HEK293 (cell line): ENCODE data around the gene CCND3.

Experiments used
- EGR2 ChIP-seq: fragments of 450-650 bp; formaldehyde crosslinking; IDR thresholded peaks from 2 replicates; pipeline ENCODE4 v1.5.1; 2016; ENCODE audit warnings: low read depth, missing biosample characterization, missing genetic modification characterization
- GLIS2 ChIP-seq: fragments of 450-650 bp; formaldehyde crosslinking; IDR thresholded peaks from 2 replicates; pipeline ENCODE4 v1.5.1; 2016; ENCODE audit warnings: missing biosample characterization, missing genetic modification characterization
- HIC1 ChIP-seq: fragments of 450-650 bp; formaldehyde crosslinking; IDR thresholded peaks from 2 replicates; pipeline ENCODE4 v1.5.1; 2016; ENCODE audit warnings: missing biosample characterization, missing genetic modification characterization
- HOXC10 ChIP-seq: sonication (generic); formaldehyde crosslinking; IDR thresholded peaks from 2 replicates; pipeline ENCODE4 v1.8.1; 2023; ENCODE audit warnings: mild to moderate bottlenecking, missing genetic modification reagents
- KLF9 ChIP-seq: fragments of 450-650 bp; formaldehyde crosslinking; IDR thresholded peaks from 2 replicates; pipeline ENCODE4 v1.5.1; 2016; ENCODE audit warnings: missing biosample characterization, missing genetic modification characterization, low read depth
- MEIS1 ChIP-seq: sonication (generic); formaldehyde crosslinking; IDR thresholded peaks from 2 replicates; pipeline ENCODE4 v1.8.1; 2022; ENCODE audit warnings: missing genetic modification reagents, mild to moderate bottlenecking, borderline replicate concordance
- PRDM4 ChIP-seq: fragments of 450-650 bp; formaldehyde crosslinking; IDR thresholded peaks from 2 replicates; pipeline ENCODE4 v1.5.1; 2017; ENCODE audit warnings: missing biosample characterization, missing genetic modification characterization
- REPIN1 ChIP-seq: fragments of 450-650 bp; formaldehyde crosslinking; IDR thresholded peaks from 2 replicates; pipeline ENCODE4 v1.5.1; 2017; ENCODE audit warnings: missing biosample characterization, missing genetic modification characterization, low read depth
- SP2 ChIP-seq: fragments of 450-650 bp; formaldehyde crosslinking; IDR thresholded peaks from 2 replicates; pipeline ENCODE4 v1.5.1; 2016; ENCODE audit warnings: missing biosample characterization, missing genetic modification characterization
- TRIM28 ChIP-seq: IDR thresholded peaks from 2 replicates; pipeline ENCODE4 v1.6.1; 2011; ENCODE audit warnings: low read length, control low read depth, borderline replicate concordance
- YY2 ChIP-seq: fragments of 450-650 bp; formaldehyde crosslinking; IDR thresholded peaks from 2 replicates; pipeline ENCODE4 v1.5.1; 2016; ENCODE audit warnings: missing biosample characterization, missing genetic modification characterization
- ZBTB26 ChIP-seq: fragments of 450-650 bp; formaldehyde crosslinking; optimal IDR thresholded peaks from 2 replicates; pipeline ENCODE3; 2016; ENCODE audit warnings: missing biosample characterization, mild to moderate bottlenecking, missing genetic modification characterization
- ZEB2 ChIP-seq: fragments of 450-650 bp; formaldehyde crosslinking; IDR thresholded peaks from 2 replicates; pipeline ENCODE4 v1.5.1; 2016; ENCODE audit warnings: missing biosample characterization, missing genetic modification characterization
- ZNF121 ChIP-seq: fragments of 450-650 bp; formaldehyde crosslinking; IDR thresholded peaks from 2 replicates; pipeline ENCODE4 v1.5.1; 2016; ENCODE audit warnings: missing biosample characterization, missing genetic modification characterization
- ZNF18 ChIP-seq: fragments of 450-650 bp; formaldehyde crosslinking; IDR thresholded peaks from 2 replicates; pipeline ENCODE4 v1.5.1; 2016; ENCODE audit warnings: missing biosample characterization, missing genetic modification characterization
- ZNF2 ChIP-seq: fragments of 450-650 bp; formaldehyde crosslinking; IDR thresholded peaks from 2 replicates; pipeline ENCODE4 v1.5.1; 2016; ENCODE audit warnings: missing biosample characterization, missing genetic modification characterization
- ZNF311 ChIP-seq: fragments of 450-650 bp; formaldehyde crosslinking; IDR thresholded peaks from 2 replicates; pipeline ENCODE4 v1.5.1; 2017; ENCODE audit warnings: missing biosample characterization, missing genetic modification characterization, borderline replicate concordance
- ZNF449 ChIP-seq: fragments of 450-650 bp; formaldehyde crosslinking; IDR thresholded peaks from 2 replicates; pipeline ENCODE4 v1.5.1; 2017; ENCODE audit warnings: missing biosample characterization, mild to moderate bottlenecking, missing genetic modification characterization, moderate library complexity
- ZNF560 ChIP-seq: fragments of 450-650 bp; formaldehyde crosslinking; IDR thresholded peaks from 2 replicates; pipeline ENCODE4 v1.5.1; 2017; ENCODE audit warnings: missing biosample characterization, missing genetic modification characterization, borderline replicate concordance
- ZNF596 ChIP-seq: fragments of 450-650 bp; IDR thresholded peaks from 2 replicates; pipeline ENCODE4 v1.5.0; 2018; ENCODE audit warnings: missing biosample characterization, mild to moderate bottlenecking, missing genetic modification characterization, moderate library complexity
- ZNF624 ChIP-seq: fragments of 450-650 bp; formaldehyde crosslinking; IDR thresholded peaks from 2 replicates; pipeline ENCODE4 v1.5.1; 2017; ENCODE audit warnings: missing biosample characterization, missing genetic modification characterization
- ZNF639 ChIP-seq: fragments of 450-650 bp; formaldehyde crosslinking; IDR thresholded peaks from 2 replicates; pipeline ENCODE4 v1.5.1; 2016; ENCODE audit warnings: missing biosample characterization, missing genetic modification characterization
- ZNF701 ChIP-seq: fragments of 450-650 bp; formaldehyde crosslinking; IDR thresholded peaks from 2 replicates; pipeline ENCODE4 v1.5.1; 2016; ENCODE audit warnings: missing biosample characterization, missing genetic modification characterization
- ZNF704 ChIP-seq: fragments of 450-650 bp; formaldehyde crosslinking; IDR thresholded peaks from 2 replicates; pipeline ENCODE4 v1.5.1; 2016; ENCODE audit warnings: missing biosample characterization, missing genetic modification characterization
- ZNF707 ChIP-seq: fragments of 450-650 bp; formaldehyde crosslinking; IDR thresholded peaks from 2 replicates; pipeline ENCODE4 v1.5.1; 2016; ENCODE audit warnings: missing biosample characterization, missing genetic modification characterization
- ZNF747 ChIP-seq: fragments of 450-650 bp; formaldehyde crosslinking; IDR thresholded peaks from 2 replicates; pipeline ENCODE4 v1.5.1; 2016; ENCODE audit warnings: missing biosample characterization, missing genetic modification characterization
- ZNF785 ChIP-seq: fragments of 450-650 bp; formaldehyde crosslinking; IDR thresholded peaks from 2 replicates; pipeline ENCODE4 v1.5.1; 2016; ENCODE audit warnings: missing biosample characterization, missing genetic modification characterization
- ZNF843 ChIP-seq: fragments of 450-650 bp; formaldehyde crosslinking; IDR thresholded peaks from 2 replicates; pipeline ENCODE4 v1.5.1; 2016; ENCODE audit warnings: missing biosample characterization, missing genetic modification characterization
- ZSCAN23 ChIP-seq: fragments of 450-650 bp; formaldehyde crosslinking; IDR thresholded peaks from 2 replicates; pipeline ENCODE4 v1.5.1; 2016; ENCODE audit warnings: missing biosample characterization, missing genetic modification characterization

CCND3 gene

GRCh38 chr6:41920921-41921711, 20.5 kb downstream of the CCND3 start, which contains the start of the genes BYSL and MED20 (continued):
- no peak for TF ChIP-seq HIC1
- TF ChIP-seq SP2 (tag by site-specific recombination), result peak; percentile 95
- peak; percentile 64 for TF ChIP-seq GLIS2
- TF ChIP-seq KLF9 (tag by site-specific recombination), result peak; percentile 99
- TF ChIP-seq PRDM4 (tag by site-specific recombination), result peak; percentile 97
- no peak for TF ChIP-seq ZNF843 (tag by site-specific recombination)
- no peak for TF ChIP-seq YY2
- TF ChIP-seq ZNF449 (tag by site-specific recombination), result no peak
- no peak for TF ChIP-seq TRIM28
- TF ChIP-seq ZNF704 (tag by site-specific recombination), result no peak
- TF ChIP-seq ZNF311 (tag by site-specific recombination), result no peak
- TF ChIP-seq ZNF560 (tag by site-specific recombination), result no peak
- no peak for TF ChIP-seq ZNF596 (tag by site-specific recombination)
- TF ChIP-seq ZNF701 (tag by site-specific recombination), result no peak
- TF ChIP-seq HOXC10 (CRISPR knock-in tag), result no peak
- 0 out of 2 replicates have a peak, but pooled peaks have one; percentile 55 for TF ChIP-seq ZNF2 (tag by site-specific recombination)
- TF ChIP-seq ZBTB26 (tag by site-specific recombination), result no peak
- peak; percentile 79 for TF ChIP-seq EGR2 (tag by site-specific recombination)
- TF ChIP-seq ZNF639 (tag by site-specific recombination), result peak; percentile 80; the same call in 1 of the 2 replicates
- TF ChIP-seq ZNF785, result no peak
- no peak for TF ChIP-seq ZSCAN23 (tag by site-specific recombination)
- no peak for TF ChIP-seq ZNF624 (tag by site-specific recombination)
- no peak for TF ChIP-seq ZNF707 (tag by site-specific recombination)
- TF ChIP-seq ZNF121 (tag by site-specific recombination), result no peak
- TF ChIP-seq REPIN1, result no peak; the same call in 1 of the 2 replicates
- TF ChIP-seq MEIS1 (CRISPR knock-in tag), result no peak
- TF ChIP-seq ZEB2 (tag by site-specific recombination), result peak; percentile 66; the same call in 1 of the 2 replicates
- no peak for TF ChIP-seq ZNF747 (tag by site-specific recombination)
- TF ChIP-seq ZNF18 (tag by site-specific recombination), result no peak
